Activated B cell treated with CpG ODN at 0.5 μM for 24 hours (primary cell): ENCODE measurements around the gene ABHD17C. TPM values are rescaled to one million over a fixed set of nuclear protein-coding genes. Genes with fewer than 3 reads are reported as not detected.
"Not testable (repeated sequence)": the region's sequence is repeated elsewhere in the genome, so short reads cannot be mapped to it uniquely, and the experiment has no call there.

Experiments used
- ATAC-seq: fragments of 200-7000 bp; cut with Tn5 transposase; one replicate; pipeline ENCODE4 v1.10.0; 2021; ENCODE audit warnings: low read depth, mild to moderate bottlenecking, moderate library complexity
- CTCF ChIA-PET: fragments of 350-600 bp; sonication (Branson Sonifier 250); formaldehyde crosslinking; loops from one replicate; lab custom pipeline; 2021; ENCODE audit warnings: antibody characterized with exemption; lab: Charles Lee
- POLR2A ChIA-PET: fragments of 350-600 bp; sonication (Branson Sonifier 250); formaldehyde crosslinking; loops from one replicate; lab custom pipeline; 2021; ENCODE audit warnings: antibody characterized with exemption; lab: Charles Lee
- DNase-seq: peaks from one replicate; pipeline ENCODE4 v3.0.0; 2022
- H3K27ac Mint-ChIP-seq: one replicate; pipeline ENCODE4 v1.8.0; 2020; ENCODE audit warnings: mixed read lengths
- H3K27me3 Mint-ChIP-seq: one replicate; pipeline ENCODE4 v1.8.0; 2021; ENCODE audit warnings: mixed read lengths
- H3K36me3 Mint-ChIP-seq: one replicate; pipeline ENCODE4 v1.8.0; 2021; ENCODE audit warnings: low read depth, mixed read lengths
- H3K4me1 Mint-ChIP-seq: one replicate; pipeline ENCODE4 v1.8.0; 2021; ENCODE audit warnings: mixed read lengths
- H3K4me3 Mint-ChIP-seq: one replicate; pipeline ENCODE4 v1.8.0; 2020; ENCODE audit warnings: mild to moderate bottlenecking, mixed read lengths
- H3K9me3 Mint-ChIP-seq: one replicate; pipeline ENCODE4 v1.8.0; 2020; ENCODE audit warnings: mixed read lengths
- CTCF ChIP-seq: fragments of 200-600 bp; IDR thresholded peaks from one replicate; pipeline ENCODE4 v1.8.0; 2022; ENCODE audit warnings: antibody characterized with exemption, mild to moderate bottlenecking
- intact Hi-C: fragments of 100-400 bp; cut with micrococcal nuclease; formaldehyde crosslinking; loops from one replicate; pipeline ENCODE4 v1.15.1; 2024
- total RNA-seq: library from RNA; stranded (reverse); gene quantifications from 2 replicates; pipeline ENCODE4 v1.2.3, GENCODE V29; 2022

Gene ABHD17C
- total RNA-seq, 1 donor from 2014 or later = 2.4 TPM

- no peak overlapping the region for H3K27ac Mint-ChIP-seq
- CTCF ChIA-PET = interaction anchor here (1.1 kb wide), 1 partner anchor 22 kb away, joined by 4 read pairs; no protein-coding TSS in a partner anchor
- H3K4me1 Mint-ChIP-seq = no peaks in the 10 kb centered on the region
- H3K27me3 Mint-ChIP-seq = no peaks in the 10 kb centered on the region
- no peaks in the 10 kb centered on the region for H3K36me3 Mint-ChIP-seq
- DNase-seq (no peak), ATAC-seq (no peak)
- no peak for TF ChIP-seq CTCF
- intact Hi-C loops = no loop called here
- POLR2A ChIA-PET = no interaction called here
- no peaks in the 10 kb centered on the region for H3K9me3 Mint-ChIP-seq
- H3K4me3 Mint-ChIP-seq = no peak overlapping the region
Measured at GRCh38 chr15:80754014-80754413, 58.9 kb downstream of the ABHD17C start.

- no peaks in the 10 kb centered on the region for H3K36me3 Mint-ChIP-seq
- H3K27me3 Mint-ChIP-seq = no peaks in the 10 kb centered on the region
- H3K9me3 Mint-ChIP-seq = no peaks in the 10 kb centered on the region
- H3K4me1 Mint-ChIP-seq = no peaks in the 10 kb centered on the region
- intact Hi-C loops = no loop called here
- POLR2A ChIA-PET = no interaction called here
- TF ChIP-seq CTCF = no peak
- no peak overlapping the region for H3K4me3 Mint-ChIP-seq
- no peak overlapping the region for H3K27ac Mint-ChIP-seq
- ATAC-seq (no peak), DNase-seq (no peak)
- CTCF ChIA-PET = no interaction called here
Measured at GRCh38 chr15:80755885-80756284, 60.8 kb downstream of the ABHD17C start.

- H3K4me3 Mint-ChIP-seq = no peak overlapping the region
- POLR2A ChIA-PET = no interaction called here
Measured at GRCh38 chr15:80758130-80758745, 63.1 kb downstream of the ABHD17C start.

GRCh38 chr15:80760960-80761359, 65.8 kb downstream of the ABHD17C start:
- Mint-ChIP-seq H3K9me3 (no peaks in the 10 kb centered on the region), H3K4me1 (no peaks in the 10 kb centered on the region), H3K27ac (no peak overlapping the region), H3K4me3 (no peak overlapping the region), H3K36me3 (no peaks in the 10 kb centered on the region), H3K27me3 (no peaks in the 10 kb centered on the region)
- ChIA-PET CTCF (interaction anchor here (2.0 kb wide), 1 partner anchor 15 kb away, joined by 6 read pairs; no protein-coding TSS in a partner anchor), POLR2A (no interaction called here)
- TF ChIP-seq CTCF = no peak
- no peak for ATAC-seq
- intact Hi-C loops = no loop called here
- DNase-seq = no peak

More at GRCh38 chr15:80758130-80758745, 63.1 kb downstream of the ABHD17C start:
- H3K4me1 Mint-ChIP-seq = no peaks in the 10 kb centered on the region
- CTCF ChIA-PET = no interaction called here
- H3K27ac Mint-ChIP-seq = no peak overlapping the region
- TF ChIP-seq CTCF = no peak
- no peaks in the 10 kb centered on the region for H3K27me3 Mint-ChIP-seq
- no peaks in the 10 kb centered on the region for H3K36me3 Mint-ChIP-seq
- no peaks in the 10 kb centered on the region for H3K9me3 Mint-ChIP-seq
- DNase-seq (no peak), ATAC-seq (no peak)
- intact Hi-C loops = no loop called here

- intact Hi-C loops = no loop called here
- no peaks in the 10 kb centered on the region for H3K27me3 Mint-ChIP-seq
- H3K4me3 Mint-ChIP-seq = no peak overlapping the region
- CTCF ChIA-PET = no interaction called here
- H3K9me3 Mint-ChIP-seq = no peaks in the 10 kb centered on the region
- no peaks in the 10 kb centered on the region for H3K4me1 Mint-ChIP-seq
- H3K27ac Mint-ChIP-seq = no peak overlapping the region
- DNase-seq (no peak), ATAC-seq (no peak)
- POLR2A ChIA-PET = no interaction called here
- TF ChIP-seq CTCF = no peak
- no peaks in the 10 kb centered on the region for H3K36me3 Mint-ChIP-seq
Measured at GRCh38 chr15:80761754-80762153, 66.6 kb downstream of the ABHD17C start.

- H3K9me3 Mint-ChIP-seq, POLR2A ChIA-PET, ATAC-seq, H3K27ac Mint-ChIP-seq, CTCF ChIA-PET, H3K4me1 Mint-ChIP-seq, H3K4me3 Mint-ChIP-seq, intact Hi-C loops, H3K27me3 Mint-ChIP-seq, H3K36me3 Mint-ChIP-seq, DNase-seq: not testable (repeated sequence)
Measured at GRCh38 chr15:80763235-80763634, 68.1 kb downstream of the ABHD17C start.
